Glomerular endothelial cell (primary cell): ENCODE measurements around the gene SEMA3A. TPM values are rescaled to one million over a fixed set of nuclear protein-coding genes. Genes with fewer than 3 reads are reported as not detected.

Experiments used
- DNase-seq: peaks from one replicate; pipeline ENCODE4 v3.0.0-alpha.2; 2011; ENCODE audit warnings: low read depth, low spot score; ENCODE audit errors: extremely low read depth
- total RNA-seq: library from RNA; depleted of rRNA; stranded (reverse); fragments of >200 nt; gene quantifications from 2 replicates; pipeline ENCODE4 v1.2.3, GENCODE V29; 2015

SEMA3A gene
- total RNA-seq, 1 donor from 2014 or later, result 7.2 TPM

GRCh38 chr7:83946801-83947200 lies 247.8 kb downstream of the SEMA3A start:
- no peak for DNase-seq

DNA sequence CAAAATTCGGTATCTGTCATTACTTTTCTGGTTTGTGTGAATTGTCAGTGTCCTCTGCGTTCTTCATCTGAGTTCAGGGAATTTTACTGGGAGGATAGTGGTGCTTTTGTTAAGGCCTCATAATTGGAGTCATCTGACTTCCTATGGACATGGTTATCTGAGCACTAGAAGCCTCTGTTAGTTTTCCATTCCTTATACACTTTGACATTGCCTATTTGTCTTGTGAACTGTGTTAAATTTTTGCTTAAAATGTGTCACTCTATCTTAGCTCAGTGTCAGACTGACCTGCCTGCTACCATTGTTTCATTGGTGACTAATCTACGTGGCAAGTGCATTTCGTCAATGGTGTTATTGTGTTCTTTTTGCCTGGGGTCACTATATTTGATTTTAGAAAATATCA lies 253.3 kb downstream of the SEMA3A start:
- no peak for DNase-seq

DNA sequence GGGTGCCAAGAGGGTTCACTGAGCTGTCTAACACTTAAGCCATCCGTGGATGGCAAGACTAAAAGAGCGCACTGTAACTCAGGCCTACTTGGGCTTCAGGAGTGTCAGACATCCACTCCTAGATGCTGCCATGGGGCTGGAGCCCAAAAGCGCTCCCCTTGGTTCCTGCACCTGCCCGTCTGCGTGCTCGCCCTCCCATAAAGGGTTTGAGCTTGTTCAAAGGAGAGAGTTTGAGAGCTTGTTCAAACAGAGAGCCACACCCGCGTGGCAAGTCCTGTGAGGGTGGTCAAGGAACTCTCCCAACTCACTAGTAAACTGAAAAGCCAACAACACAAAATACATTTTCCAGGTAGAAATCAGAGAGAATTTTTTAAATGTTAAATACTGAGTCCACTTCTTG lies 256.7 kb downstream of the SEMA3A start:
- DNase-seq, result no peak

DNA sequence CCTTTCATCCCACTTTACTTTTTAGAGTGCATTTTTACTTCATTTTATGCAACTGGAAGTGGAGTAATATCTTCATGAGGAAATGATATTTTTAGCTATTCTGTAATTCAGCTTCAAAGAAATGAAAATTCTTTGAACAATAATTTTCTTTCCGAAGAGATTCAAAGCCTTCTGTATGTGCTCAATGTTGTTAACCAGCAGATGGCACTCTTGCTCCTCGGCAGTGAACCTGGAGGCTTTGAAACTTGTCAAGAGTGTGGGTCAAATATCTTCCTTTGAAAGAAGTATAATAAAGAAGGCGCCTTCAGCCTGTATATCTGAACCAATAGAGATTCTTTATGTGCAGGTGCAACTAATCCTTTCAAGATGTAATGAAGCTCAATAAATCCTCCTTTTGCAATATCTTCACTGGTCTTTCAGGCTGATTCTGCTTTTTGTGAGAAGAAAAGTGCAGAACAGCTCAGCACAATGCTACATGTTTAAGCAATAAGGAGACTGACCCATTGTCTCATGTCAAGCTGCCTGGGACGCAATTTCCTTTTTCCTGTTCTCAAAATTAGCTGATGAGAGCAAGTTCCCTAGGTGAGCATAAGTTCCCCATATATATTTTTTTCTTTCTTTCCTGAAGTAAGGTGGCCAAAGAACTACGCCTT lies 258.4 kb downstream of the SEMA3A start:
- peak; percentile 72 for DNase-seq

GRCh38 chr7:83934118-83934734 lies 260.4 kb downstream of the SEMA3A start:
- no peak for DNase-seq

DNA sequence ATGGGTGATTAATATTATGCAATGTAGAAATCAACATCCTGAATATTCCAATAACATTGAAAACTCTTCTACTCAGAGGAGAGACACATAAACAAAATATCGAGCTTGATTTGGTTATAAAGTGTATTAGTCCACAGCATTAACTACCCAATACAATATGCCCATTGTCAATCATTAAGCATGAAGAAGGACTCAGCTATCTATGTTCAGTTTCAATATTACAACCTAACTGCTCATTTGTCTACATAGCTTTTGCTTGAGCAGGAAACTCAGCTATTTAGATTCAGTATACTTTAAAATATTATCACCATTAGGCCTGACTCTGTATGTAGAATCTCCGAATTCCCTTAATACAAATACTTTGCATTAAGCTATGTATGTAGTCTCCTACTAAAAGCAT lies 262.6 kb downstream of the SEMA3A start:
- no peak for DNase-seq

GRCh38 chr7:83930262-83930661 lies 264.3 kb downstream of the SEMA3A start:
- no peak for DNase-seq

GRCh38 chr7:83925860-83926259 lies 268.7 kb downstream of the SEMA3A start:
- no peak for DNase-seq

- no peak for DNase-seq
Observed at GRCh38 chr7:83921941-83922607, 272.5 kb downstream of the SEMA3A start.

DNA sequence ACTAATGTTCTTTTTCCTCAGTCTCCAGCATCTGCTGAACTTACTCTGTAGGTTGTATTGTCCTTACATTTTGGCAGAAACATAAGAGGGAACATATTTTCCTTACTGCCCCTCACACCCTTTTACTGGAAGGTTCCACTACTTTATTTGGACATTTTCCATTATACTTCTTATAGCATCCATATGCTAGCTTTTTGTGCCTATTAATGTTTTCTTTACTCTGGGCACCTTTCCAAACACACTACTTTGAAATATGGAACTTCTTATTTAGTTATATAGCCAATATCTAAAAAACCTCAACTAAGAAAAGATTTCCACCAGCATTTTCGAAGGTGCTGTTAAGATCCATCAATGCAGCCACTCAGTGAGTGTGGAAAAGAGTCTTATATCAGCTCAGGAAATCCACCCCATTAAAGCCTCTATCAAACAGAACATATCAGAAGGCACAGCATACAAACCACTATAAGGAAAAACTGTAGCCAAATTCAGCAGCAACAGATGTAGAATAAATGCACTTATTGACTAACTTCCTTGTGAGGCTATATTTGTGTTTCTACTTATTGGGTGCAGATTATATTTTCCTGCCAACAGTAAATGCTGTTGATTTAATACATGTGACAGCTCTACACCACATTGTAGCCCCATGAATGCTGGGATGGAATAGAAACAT lies 273.2 kb downstream of the SEMA3A start:
- no peak for DNase-seq

DNA sequence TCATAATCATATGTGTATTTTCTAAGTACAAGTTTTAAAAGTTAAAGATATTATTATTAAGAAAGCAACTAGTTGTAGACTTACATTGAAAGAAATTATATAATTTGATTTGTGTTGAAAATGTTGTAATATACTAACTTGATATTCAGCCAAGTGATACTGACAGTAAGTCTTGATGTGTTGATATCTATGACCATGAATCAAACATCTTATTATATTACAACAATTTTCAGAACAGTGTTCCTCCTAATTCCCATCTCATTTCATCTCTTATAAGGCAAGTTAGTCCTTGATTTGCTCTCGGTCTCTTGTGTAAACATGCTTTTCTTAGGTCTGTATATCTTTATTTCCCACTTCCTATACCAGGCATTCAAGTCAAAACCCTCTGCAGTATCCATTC lies 276.4 kb downstream of the SEMA3A start:
- no peak for DNase-seq

GRCh38 chr7:83913174-83913573 lies 281.4 kb downstream of the SEMA3A start:
- no peak for DNase-seq

DNA sequence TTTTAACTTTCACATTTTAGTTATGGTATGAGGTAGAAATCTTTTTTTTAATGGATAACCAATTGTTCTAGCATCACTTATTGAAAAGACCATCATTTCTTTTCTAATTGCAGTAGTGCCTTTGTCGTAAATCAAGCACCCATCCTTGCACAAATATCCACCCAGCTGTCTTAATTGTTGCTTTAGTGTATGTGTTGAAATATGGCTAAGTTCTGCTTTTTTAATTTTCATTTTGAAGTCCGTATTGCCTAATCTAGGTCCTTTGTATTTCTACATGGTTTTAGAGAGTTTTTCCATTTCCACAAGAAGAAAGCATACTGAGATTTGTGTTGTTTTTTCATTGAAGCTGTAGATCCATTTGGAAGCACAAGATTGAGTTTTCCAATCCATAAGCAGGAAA lies 286.1 kb downstream of the SEMA3A start:
- DNase-seq, result no peak
